Lung (tissue), 12 donors: ENCODE data around the gene NDUFB1. TPM values are rescaled to one million over a fixed set of nuclear protein-coding genes. Genes with fewer than 3 reads are reported as not detected.

Experiments
- ATAC-seq: fragments of 200-7000 bp; cut with Tn5 transposase; one replicate; pipeline ENCODE4 v1.9.1; 2020; ENCODE audit warnings: moderate number of reproducible peaks; ENCODE audit not compliant: insufficient read depth, low FRiP score
- DNase-seq, 3 donors: peaks; one replicate each; pipeline ENCODE4 v3.0.0-alpha.2; 2013 to 2017
- H3K27ac ChIP-seq, 2 donors: one replicate each; pipeline ENCODE4 v1.5.1; 2013; ENCODE audit warnings: mild to moderate bottlenecking in 2 of 2, moderate library complexity in 2 of 2, control low read depth in 1 of 2, inconsistent platforms in 1 of 2, low read depth in 1 of 2, low read length in 1 of 2
- H3K27me3 ChIP-seq, 3 donors: one replicate each; pipeline ENCODE4 v1.5.1; 2013; ENCODE audit warnings: low read length in 2 of 3; ENCODE audit not compliant: control insufficient read depth in 3 of 3, insufficient read depth in 3 of 3
- H3K36me3 ChIP-seq, 4 donors: one replicate each; pipeline ENCODE4 v1.5.1; 2013; ENCODE audit warnings: low read length in 4 of 4, mild to moderate bottlenecking in 1 of 4, moderate library complexity in 1 of 4; ENCODE audit not compliant: control insufficient read depth in 4 of 4, insufficient read depth in 4 of 4
- H3K4me1 ChIP-seq, 5 donors: one replicate each; pipeline ENCODE4 v1.5.1; 2013; ENCODE audit warnings: low read length in 5 of 5, mild to moderate bottlenecking in 2 of 5, moderate library complexity in 1 of 5; ENCODE audit not compliant: control insufficient read depth in 5 of 5, insufficient read depth in 5 of 5
- H3K4me3 ChIP-seq: one replicate; pipeline ENCODE4 v1.5.1; 2013; ENCODE audit warnings: mild to moderate bottlenecking, control low read depth, moderate library complexity
- H3K9ac ChIP-seq, 2 donors: one replicate each; pipeline ENCODE4 v1.5.1; 2013; ENCODE audit warnings: low read length in 2 of 2, control low read depth in 1 of 2; ENCODE audit not compliant: insufficient read depth in 1 of 2
- H3K9me3 ChIP-seq, 4 donors: one replicate each; pipeline ENCODE4 v1.5.1; 2013; ENCODE audit warnings: low read length in 3 of 4, mild to moderate bottlenecking in 1 of 4, moderate library complexity in 1 of 4; ENCODE audit not compliant: control insufficient read depth in 4 of 4, insufficient read depth in 3 of 4
- CTCF ChIP-seq: IDR thresholded peaks from 2 replicates; pipeline ENCODE4 v1.5.1; 2012; ENCODE audit warnings: mild to moderate bottlenecking; ENCODE audit errors: control extremely low read depth, extremely low read depth
- WGBS, 2 donors: extraction: QIAGEN DNeasy Blood & Tissue Kit; methylation state at CpG; one replicate each; pipeline ENCODE4 v1.1.7; 2013; 5-methylcytosine and 5-hydroxymethylcytosine counted together
- polyA plus RNA-seq, 2 donors: library from polyadenylated mRNA; stranded (reverse); fragments of 200-250 nt; gene quantifications; one replicate each; pipeline ENCODE4 v1.2.1, GENCODE V29; 2013
- total RNA-seq, 2 donors: library from RNA; depleted of rRNA in 1 of 2; stranded (reverse); fragments of >200 nt in 1 of 2; gene quantifications; one replicate each; pipeline ENCODE4 v1.2.1, GENCODE V29; 2014 to 2021
- donor health status: control.
- donor health status: control.
- donor health status: Bipolar disorder and iron deficiency.
- donor health status: healthy.
- donor health status: DM: yes; HTN: yes; CAD: no.

The NDUFB1 gene
- total and polyA plus RNA-seq, 4 donors = 108 to 1,169 (median 241) TPM

GRCh38 chr14:92093320-92093719 lies 28.2 kb downstream of the NDUFB1 start:
- peak; percentile 12 for TF ChIP-seq CTCF
- H3K9me3 ChIP-seq = no peaks in the 10 kb centered on the region
- no peaks in the 10 kb centered on the region for H3K27me3 ChIP-seq
- WGBS, 2 donors = 55 to 57% methylated on average over 1 of the region's 1 CpG
- H3K9ac ChIP-seq = no peak overlapping the region
- no peak for DNase-seq
- H3K4me1 ChIP-seq = peaks cover 0 to 2% (median 0%) of the 10 kb centered on the region in 5 donors
- peaks cover 0 to 24% (median 18%) of the 10 kb centered on the region in 4 donors for H3K36me3 ChIP-seq
- no peak overlapping the region for H3K4me3 ChIP-seq
- no peak for ATAC-seq
- H3K27ac ChIP-seq = no peak overlapping the region

- Histone ChIP-seq H3K27ac (no peak overlapping the region), H3K27me3 (no peaks in the 10 kb centered on the region), H3K4me3 (no peak overlapping the region), H3K36me3 (peaks cover 4 to 46% (median 19%) of the 10 kb centered on the region in 4 donors), H3K4me1 (no peaks in the 10 kb centered on the region), H3K9me3 (no peaks in the 10 kb centered on the region), H3K9ac (no peak overlapping the region)
- WGBS, 2 donors = 93 to 95% methylated on average over 5 of the region's 5 CpGs
- no peak for TF ChIP-seq CTCF
- DNase-seq = no peak
- no peak for ATAC-seq
Measured at GRCh38 chr14:92088494-92088893, 33.0 kb downstream of the NDUFB1 start.

- Histone ChIP-seq H3K27me3 (no peaks in the 10 kb centered on the region), H3K27ac (no peak overlapping the region), H3K9ac (no peak overlapping the region), H3K4me3 (no peak overlapping the region), H3K9me3 (no peaks in the 10 kb centered on the region), H3K36me3 (peaks cover 4 to 22% (median 12%) of the 10 kb centered on the region in 4 donors), H3K4me1 (no peaks in the 10 kb centered on the region)
- TF ChIP-seq CTCF = no peak
- no peak for ATAC-seq
- no peak for DNase-seq
Measured at GRCh38 chr14:92074555-92074954, 47.0 kb downstream of the NDUFB1 start.

Other genes starting within 250 kb of the NDUFB1 start
- 10 to 100 TPM; 79.4 to 83.0 TPM for gene FBLN5, start 174.0 kb downstream of the NDUFB1 start, total RNA-seq
- 10 to 100 TPM; 43.1 to 64.7 TPM for gene FBLN5, start 174.0 kb downstream of the NDUFB1 start, polyA plus RNA-seq
- 10 to 100 TPM; 47.9 to 56.4 TPM for gene TRIP11, start 81.6 kb downstream of the NDUFB1 start, total RNA-seq
- 1 to 10 TPM; 4.0 to 6.6 TPM for gene TRIP11, start 81.6 kb downstream of the NDUFB1 start, polyA plus RNA-seq
- 10 to 100 TPM; 25.6 to 68.1 TPM for gene ATXN3, start 15.1 kb downstream of the NDUFB1 start, total RNA-seq
- 10 to 100 TPM; 13.7 to 16.9 TPM for gene ATXN3, start 15.1 kb downstream of the NDUFB1 start, polyA plus RNA-seq
- 10 to 100 TPM; 30.9 to 49.6 TPM for gene CPSF2, start 263 bp upstream of the NDUFB1 start, total RNA-seq
- 10 to 100 TPM in 1 of 2 donors, 1 to 10 TPM in 1; 6.1 to 17.3 TPM for gene CPSF2, start 263 bp upstream of the NDUFB1 start, polyA plus RNA-seq
- 1 to 10 TPM; 1.1 to 2.4 TPM for gene SLC24A4, start 201.5 kb upstream of the NDUFB1 start, total RNA-seq
- gene SLC24A4, start 201.5 kb upstream of the NDUFB1 start, polyA plus RNA-seq = under 1 TPM; 0.47 to 0.97 TPM